IMR-90 (cell line): Measurements from ENCODE around the gene CMIP. TPM values are rescaled to one million over a fixed set of nuclear protein-coding genes. Genes with fewer than 3 reads are reported as not detected.

ENCODE experiments used
- ATAC-seq: fragments of 200-7000 bp; cut with Tn5 transposase; 2 replicates; pipeline ENCODE4 v1.9.1; 2020; ENCODE audit warnings: low read depth, mild to moderate bottlenecking, moderate library complexity
- BruUV-seq: library from RNA; stranded (reverse); fragments of 400-500 nt; replicated peaks from 2 replicates; lab custom pipeline; 2021; lab: Mats Ljungman, UMichigan
- CTCF ChIA-PET: fragments of 300-600 bp; formaldehyde crosslinking; extraction: SDS; loops from one replicate; lab custom pipeline; 2021; ENCODE audit warnings: antibody characterized with exemption; lab: Yijun Ruan, JAX
- POLR2A ChIA-PET: fragments of 300-600 bp; sonication (Branson Sonifier 250); formaldehyde crosslinking; loops from one replicate; lab custom pipeline; 2022; ENCODE audit warnings: antibody characterized with exemption; ENCODE audit not compliant: unreplicated experiment; lab: Charles Lee
- DNase-seq: peaks from one replicate; pipeline ENCODE4 v3.0.0; 2013
- H2AFZ ChIP-seq: replicated peaks from 2 replicates; pipeline ENCODE3; 2013; ENCODE audit warnings: low read length, mild to moderate bottlenecking; ENCODE audit not compliant: poor library complexity
- H2AK5ac ChIP-seq: 2 replicates; pipeline ENCODE4 v1.6.1; 2013; ENCODE audit warnings: low read depth, low read length, inconsistent platforms
- H2AK9ac ChIP-seq: replicated peaks from 2 replicates; pipeline ENCODE3; 2013; ENCODE audit warnings: mild to moderate bottlenecking, low read depth, low read length, moderate library complexity; ENCODE audit not compliant: poor library complexity
- H2BK120ac ChIP-seq: 2 replicates; pipeline ENCODE4 v1.6.1; 2013; ENCODE audit warnings: low read depth, low read length, inconsistent platforms
- H2BK15ac ChIP-seq: 3 replicates; pipeline ENCODE4 v1.6.1; 2013; ENCODE audit warnings: low read depth, low read length, inconsistent platforms
- H2BK20ac ChIP-seq: 2 replicates; pipeline ENCODE4 v1.6.1; 2013; ENCODE audit warnings: low read depth, mild to moderate bottlenecking, inconsistent platforms, low read length, moderate library complexity
- H2BK5ac ChIP-seq: 2 replicates; pipeline ENCODE4 v1.6.1; 2013; ENCODE audit warnings: mild to moderate bottlenecking, low read depth, low read length, inconsistent platforms; ENCODE audit not compliant: poor library complexity, severe bottlenecking
- H3K14ac ChIP-seq: replicated peaks from 2 replicates; pipeline ENCODE4 v1.6.1; 2013; ENCODE audit warnings: low read depth, low read length, inconsistent platforms
- H3K18ac ChIP-seq: 2 replicates; pipeline ENCODE4 v1.6.1; 2013; ENCODE audit warnings: low read depth, low read length, control low read depth
- H3K23ac ChIP-seq: 2 replicates; pipeline ENCODE4 v1.6.1; 2013; ENCODE audit warnings: low read depth, low read length, inconsistent platforms
- H3K27ac ChIP-seq: 2 replicates; pipeline ENCODE4 v1.5.1; 2013; ENCODE audit warnings: mild to moderate bottlenecking, control low read depth, low read length; ENCODE audit not compliant: insufficient read depth
- H3K27me3 ChIP-seq: 2 replicates; pipeline ENCODE4 v1.6.1; 2013; ENCODE audit warnings: low read length; ENCODE audit not compliant: control insufficient read depth, insufficient read depth
- H3K36me3 ChIP-seq: 2 replicates; pipeline ENCODE4 v1.6.1; 2013; ENCODE audit warnings: low read length, mixed read lengths; ENCODE audit not compliant: control insufficient read depth, insufficient read depth
- H3K4ac ChIP-seq: 2 replicates; pipeline ENCODE4 v1.6.1; 2013; ENCODE audit warnings: low read depth, low read length, inconsistent platforms
- H3K4me1 ChIP-seq: 2 replicates; pipeline ENCODE4 v1.6.1; 2013; ENCODE audit warnings: low read length, mixed read lengths; ENCODE audit not compliant: control insufficient read depth, insufficient read depth
- H3K4me2 ChIP-seq: 2 replicates; pipeline ENCODE4 v1.6.1; 2013; ENCODE audit warnings: low read depth, mild to moderate bottlenecking, control low read depth, low read length, moderate library complexity
- H3K4me3 ChIP-seq: 2 replicates; pipeline ENCODE4 v1.5.1; 2013; ENCODE audit warnings: low read depth, mild to moderate bottlenecking, control low read depth, low read length, moderate library complexity; ENCODE audit not compliant: insufficient read depth
- H3K56ac ChIP-seq: 2 replicates; pipeline ENCODE4 v1.6.1; 2013; ENCODE audit warnings: low read length, inconsistent platforms; ENCODE audit not compliant: insufficient read depth; ENCODE audit errors: extremely low read depth
- H3K79me1 ChIP-seq, 2 experiments: 2 replicates each; pipeline ENCODE4 v1.6.1; 2013; ENCODE audit warnings: low read length in 2 of 2, inconsistent platforms in 1 of 2, low read depth in 1 of 2
- H3K9ac ChIP-seq: 2 replicates; pipeline ENCODE4 v1.6.1; 2013; ENCODE audit warnings: low read depth, low read length, control low read depth
- H3K9me1 ChIP-seq: 2 replicates; pipeline ENCODE4 v1.6.1; 2013; ENCODE audit warnings: low read length, inconsistent platforms; ENCODE audit not compliant: insufficient read depth
- H3K9me3 ChIP-seq: 2 replicates; pipeline ENCODE4 v1.6.1; 2013; ENCODE audit warnings: low read length; ENCODE audit not compliant: control insufficient read depth, insufficient read depth
- H4K20me1 ChIP-seq: 2 replicates; pipeline ENCODE4 v1.6.1; 2013; ENCODE audit warnings: low read length, inconsistent platforms; ENCODE audit not compliant: insufficient read depth
- H4K5ac ChIP-seq: 2 replicates; pipeline ENCODE4 v1.6.1; 2013; ENCODE audit warnings: mild to moderate bottlenecking, low read depth, low read length, control low read depth
- H4K8ac ChIP-seq, 2 experiments: 2 replicates each; pipeline ENCODE4 v1.6.1; 2013; ENCODE audit warnings: low read depth in 2 of 2, low read length in 2 of 2, control low read depth in 1 of 2, inconsistent platforms in 1 of 2
- H4K91ac ChIP-seq: 2 replicates; pipeline ENCODE4 v1.6.1; 2013; ENCODE audit warnings: low read depth, low read length, inconsistent platforms; ENCODE audit not compliant: insufficient read depth
- BHLHE40 ChIP-seq: fragments of 150-350 bp; IDR thresholded peaks from 2 replicates; pipeline ENCODE4 v1.6.1; 2016; ENCODE audit warnings: mild to moderate bottlenecking, low read depth, low read length
- CTCF ChIP-seq: conservative IDR thresholded peaks from 2 replicates; pipeline ENCODE4 v1.5.1; 2012; ENCODE audit warnings: mild to moderate bottlenecking, low read depth, low read length, improper control_type of control experiment
- ELK1 ChIP-seq: fragments of 150-350 bp; IDR thresholded peaks from 2 replicates; pipeline ENCODE4 v1.6.1; 2016; ENCODE audit warnings: low read depth, mild to moderate bottlenecking, low read length, moderate library complexity, borderline replicate concordance
- FOS ChIP-seq: fragments of 150-350 bp; IDR thresholded peaks from 2 replicates; pipeline ENCODE4 v1.6.1; 2016; ENCODE audit warnings: low read depth, low read length
- MAFK ChIP-seq: IDR thresholded peaks from 2 replicates; pipeline ENCODE4 v1.6.1; 2012; ENCODE audit warnings: low read depth, low read length, improper control_type of control experiment
- POLR2A ChIP-seq: IDR thresholded peaks from 2 replicates; pipeline ENCODE4 v1.6.1; 2012; ENCODE audit warnings: mild to moderate bottlenecking, low read depth, low read length
- RAD21 ChIP-seq: IDR thresholded peaks from 2 replicates; pipeline ENCODE4 v1.6.1; 2012; ENCODE audit warnings: low read length, improper control_type of control experiment
- RFX5 ChIP-seq: IDR thresholded peaks from 2 replicates; pipeline ENCODE4 v1.8.0; 2012; ENCODE audit warnings: low read depth, mild to moderate bottlenecking, low read length, moderate library complexity
- SMC3 ChIP-seq: fragments of 150-350 bp; IDR thresholded peaks from 2 replicates; pipeline ENCODE4 v1.6.1; 2016; ENCODE audit warnings: low read depth, mild to moderate bottlenecking, antibody characterized with exemption, low read length, moderate library complexity
- USF2 ChIP-seq: fragments of 150-350 bp; IDR thresholded peaks from 2 replicates; pipeline ENCODE4 v1.6.1; 2017; ENCODE audit warnings: mild to moderate bottlenecking, antibody characterized with exemption, low read length, low read depth
- WGBS, 2 experiments: methylation state at CpG; one replicate each; pipeline versions ENCODE4 v1.1.5 to v1.1.7; 2013; ENCODE audit warnings: missing lambda C conversion rate in 2 of 2; ENCODE audit not compliant: insufficient read length in 1 of 2; ENCODE audit errors: extremely low coverage in 2 of 2; 5-methylcytosine and 5-hydroxymethylcytosine counted together
- dilution Hi-C: fragments of 300-500 bp; cut with HindIII; formaldehyde crosslinking; loops from one replicate; pipeline ENCODE4 v1.14.3; 2018; ENCODE audit warnings: low sequenced_read_pairs; ENCODE audit not compliant: unreplicated experiment
- in situ Hi-C: fragments of 300-500 bp; cut with MboI; formaldehyde crosslinking; loops from 3 replicates; pipeline ENCODE4 v1.14.3; 2019; ENCODE audit warnings: low sequenced_read_pairs, inconsistent platforms, mixed read lengths
- intact Hi-C: fragments of 100-400 bp; cut with micrococcal nuclease; formaldehyde crosslinking; loops from 2 replicates; pipeline ENCODE4 v1.10.0; 2022
- polyA plus RNA-seq, 3 experiments: library from polyadenylated mRNA; depleted of rRNA; stranded (reverse); fragments of >200 nt; gene quantifications; 2 replicates each; pipeline ENCODE4 v1.2.3, GENCODE V29; 2012; ENCODE audit warnings: low replicate concordance in 1 of 3
- total RNA-seq: library from RNA; depleted of rRNA; stranded (reverse); fragments of >200 nt; gene quantifications from 2 replicates; pipeline ENCODE4 v1.2.3, GENCODE V29; 2012

CMIP gene
- total and polyA plus RNA-seq, 2 of the 4 experiments (the other 2 are of a cell fraction): 3.2 to 11.6 TPM

GRCh38 chr16:81542609-81543570, 98.3 kb downstream of the CMIP start (continued):
- TF ChIP-seq CTCF: no peak

- no peaks in the 10 kb centered on the region for H3K9me3 ChIP-seq
- peak overlapping the region; percentile 59 for H2AK9ac ChIP-seq
- WGBS, 2 experiments: no CpG with 5 or more reads among the region's 3 CpGs
- peak overlapping the region; percentile 74 for H3K18ac ChIP-seq
- H3K4me1 ChIP-seq: peaks cover 28% of the 10 kb centered on the region
- peaks cover 29 to 61% of the 10 kb centered on the region in 2 experiments for H3K79me1 ChIP-seq
- H2BK120ac ChIP-seq: peak overlapping the region; percentile 61; the same call in 1 of the 2 replicates
- intact Hi-C loops (no loop called here), in situ Hi-C loops (no loop called here), dilution Hi-C loops (no loop called here)
- H3K56ac ChIP-seq: no peak overlapping the region
- ChIA-PET POLR2A (no interaction called here), CTCF (interaction anchor here (0.6 kb wide), 1 partner anchor 12 kb away, joined by 3 read pairs; no protein-coding TSS in a partner anchor)
- peak overlapping the region; percentile 49; the same call in 1 of the 2 replicates for H4K91ac ChIP-seq
- no peak overlapping the region for H2AFZ ChIP-seq
- peak; percentile 49 for DNase-seq
- TF ChIP-seq FOS (no peak), POLR2A (no peak), MAFK (no peak), RFX5 (no peak), USF2 (no peak), RAD21 (no peak), ELK1 (no peak), SMC3 (no peak), BHLHE40 (no peak)
- H4K20me1 ChIP-seq: peaks cover 35% of the 10 kb centered on the region
- H3K9ac ChIP-seq: 0 out of 2 replicates have a peak overlapping the region, but pooled peaks have one; percentile 14
- peak overlapping the region; percentile 61 for H3K14ac ChIP-seq
- H2BK20ac ChIP-seq: peak overlapping the region; percentile 18; the same call in 1 of the 2 replicates
- peak overlapping the region; percentile 61 for H2BK5ac ChIP-seq
- H3K4me2 ChIP-seq: peak overlapping the region; percentile 82
- no TSS peak for BruUV-seq
- H3K27ac ChIP-seq: peak overlapping the region; percentile 67
- H3K4me3 ChIP-seq: no peak overlapping the region
- peak overlapping the region; percentile 58 for H3K4ac ChIP-seq
- no peak overlapping the region for H3K23ac ChIP-seq
- peak overlapping the region; percentile 79 for H4K5ac ChIP-seq
- H2BK15ac ChIP-seq: peak overlapping the region; percentile 47; the same call in 2 of the 3 replicates
- peaks cover 31% of the 10 kb centered on the region for H3K9me1 ChIP-seq
- H2AK5ac ChIP-seq: peak overlapping the region; percentile 75
- peak; percentile 72 for ATAC-seq
- no peaks in the 10 kb centered on the region for H3K36me3 ChIP-seq
- peak overlapping the region; percentile 39 to 59; a peak in 3 of 4 replicates for H4K8ac ChIP-seq
- H3K27me3 ChIP-seq: no peaks in the 10 kb centered on the region
Measured at GRCh38 chr16:81543571-81543970, 99.0 kb downstream of the CMIP start.
